Measurements from ENCODE around the gene CNPY1.

The CNPY1 gene

DNA sequence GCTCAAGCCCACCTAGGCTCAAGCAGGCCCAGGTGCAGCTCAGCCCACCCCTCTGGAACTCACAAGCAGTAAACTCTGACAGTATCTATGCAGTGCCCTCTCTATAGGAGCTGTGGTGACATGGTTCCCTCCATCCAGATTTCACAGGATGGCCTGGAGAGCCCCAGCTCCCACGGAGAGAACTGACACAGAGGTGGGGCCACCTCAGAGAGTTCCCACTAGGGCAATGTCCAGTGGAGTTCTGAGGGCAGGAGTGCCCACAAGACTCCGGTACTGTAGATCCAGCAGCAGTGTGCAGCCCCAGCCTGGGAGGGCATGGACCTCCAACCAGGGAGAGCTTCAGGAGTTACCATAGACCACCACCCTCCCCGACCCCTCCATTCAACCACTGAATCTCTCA lies 37.3 kb upstream of the CNPY1 start:
- TF ChIP-seq, protein P1, sequence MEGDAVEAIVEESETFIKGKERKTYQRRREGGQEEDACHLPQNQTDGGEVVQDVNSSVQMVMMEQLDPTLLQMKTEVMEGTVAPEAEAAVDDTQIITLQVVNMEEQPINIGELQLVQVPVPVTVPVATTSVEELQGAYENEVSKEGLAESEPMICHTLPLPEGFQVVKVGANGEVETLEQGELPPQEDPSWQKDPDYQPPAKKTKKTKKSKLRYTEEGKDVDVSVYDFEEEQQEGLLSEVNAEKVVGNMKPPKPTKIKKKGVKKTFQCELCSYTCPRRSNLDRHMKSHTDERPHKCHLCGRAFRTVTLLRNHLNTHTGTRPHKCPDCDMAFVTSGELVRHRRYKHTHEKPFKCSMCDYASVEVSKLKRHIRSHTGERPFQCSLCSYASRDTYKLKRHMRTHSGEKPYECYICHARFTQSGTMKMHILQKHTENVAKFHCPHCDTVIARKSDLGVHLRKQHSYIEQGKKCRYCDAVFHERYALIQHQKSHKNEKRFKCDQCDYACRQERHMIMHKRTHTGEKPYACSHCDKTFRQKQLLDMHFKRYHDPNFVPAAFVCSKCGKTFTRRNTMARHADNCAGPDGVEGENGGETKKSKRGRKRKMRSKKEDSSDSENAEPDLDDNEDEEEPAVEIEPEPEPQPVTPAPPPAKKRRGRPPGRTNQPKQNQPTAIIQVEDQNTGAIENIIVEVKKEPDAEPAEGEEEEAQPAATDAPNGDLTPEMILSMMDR (IDR thresholded peaks at IDR 0.05), result no peak
- Histone ChIP-seq H3K27me3 (ENCODE audit: control insufficient read depth, insufficient read depth, low read length) (no peaks in the 10 kb centered on the region), H3K36me3 (ENCODE audit: control insufficient read depth, insufficient read depth, low read length) (no peaks in the 10 kb centered on the region), H3K9me3 (ENCODE audit: control insufficient read depth, low read length) (no peaks in the 10 kb centered on the region), H3K27ac (no peak overlapping the region), H2AFZ (no peak overlapping the region), H3K4me3 (ENCODE audit: low read depth, low read length) (no peak overlapping the region), H3K79me2 (no peaks in the 10 kb centered on the region), H3K4me2 (ENCODE audit: low read length) (no peak overlapping the region), H3K4me1 (no peaks in the 10 kb centered on the region), H3K9ac (no peak overlapping the region)

GRCh38 chr7:155581954-155582353 lies 35.6 kb upstream of the CNPY1 start:
- H3K27me3 ChIP-seq (ENCODE audit: control insufficient read depth, insufficient read depth, low read length), result no peaks in the 10 kb centered on the region
- H2AFZ ChIP-seq, result no peak overlapping the region
- TF ChIP-seq, protein P1 (IDR thresholded peaks at IDR 0.05), result no peak
- H3K4me1 ChIP-seq, result no peaks in the 10 kb centered on the region
- H3K9ac ChIP-seq, result no peak overlapping the region
- no peaks in the 10 kb centered on the region for H3K9me3 ChIP-seq (ENCODE audit: control insufficient read depth, low read length)
- no peaks in the 10 kb centered on the region for H3K36me3 ChIP-seq (ENCODE audit: control insufficient read depth, insufficient read depth, low read length)
- no peaks in the 10 kb centered on the region for H3K79me2 ChIP-seq
- H3K27ac ChIP-seq, result no peak overlapping the region
- no peak overlapping the region for H3K4me2 ChIP-seq (ENCODE audit: low read length)
- no peak overlapping the region for H3K4me3 ChIP-seq (ENCODE audit: low read depth, low read length)

GRCh38 chr7:155581107-155581830 lies 34.9 kb upstream of the CNPY1 start:
- Histone ChIP-seq H3K4me3 (ENCODE audit: low read depth, low read length) (no peak overlapping the region), H3K27ac (no peak overlapping the region), H3K27me3 (ENCODE audit: control insufficient read depth, insufficient read depth, low read length) (no peaks in the 10 kb centered on the region), H3K9ac (no peak overlapping the region), H2AFZ (no peak overlapping the region), H3K4me2 (ENCODE audit: low read length) (no peak overlapping the region), H3K9me3 (ENCODE audit: control insufficient read depth, low read length) (no peaks in the 10 kb centered on the region), H3K36me3 (ENCODE audit: control insufficient read depth, insufficient read depth, low read length) (no peaks in the 10 kb centered on the region), H3K79me2 (no peaks in the 10 kb centered on the region), H3K4me1 (no peaks in the 10 kb centered on the region)
- TF ChIP-seq, protein P1 (IDR thresholded peaks at IDR 0.05), result no peak

DNA sequence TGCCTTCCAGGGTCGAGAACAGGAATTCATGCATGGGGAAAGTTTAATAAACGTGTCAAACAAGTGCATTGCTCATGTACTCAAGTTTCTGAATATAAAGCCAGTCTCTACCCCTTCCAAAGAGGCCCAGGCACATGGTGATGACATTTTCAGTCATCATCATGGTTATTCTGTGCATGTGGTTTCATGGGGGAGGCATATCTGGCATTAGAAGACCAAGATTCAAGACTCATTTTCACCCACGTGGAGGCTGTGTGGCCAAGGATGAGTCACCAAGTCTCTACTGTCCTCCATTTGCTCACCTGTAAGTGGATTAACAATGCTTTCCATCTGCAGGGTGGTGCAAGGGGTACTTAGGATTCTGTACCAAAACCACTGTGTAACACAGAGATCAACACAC lies 34.0 kb upstream of the CNPY1 start:
- no peak overlapping the region for H3K4me2 ChIP-seq (ENCODE audit: low read length)

More for the DNA sequence above, 34.0 kb upstream of the CNPY1 start:
- H3K9me3 ChIP-seq (ENCODE audit: control insufficient read depth, low read length), result no peaks in the 10 kb centered on the region
- TF ChIP-seq, protein P1 (IDR thresholded peaks at IDR 0.05), result no peak
- no peak overlapping the region for H3K9ac ChIP-seq
- no peak overlapping the region for H2AFZ ChIP-seq
- no peaks in the 10 kb centered on the region for H3K27me3 ChIP-seq (ENCODE audit: control insufficient read depth, insufficient read depth, low read length)
- H3K4me1 ChIP-seq, result no peaks in the 10 kb centered on the region
- no peaks in the 10 kb centered on the region for H3K36me3 ChIP-seq (ENCODE audit: control insufficient read depth, insufficient read depth, low read length)
- H3K4me3 ChIP-seq (ENCODE audit: low read depth, low read length), result no peak overlapping the region
- no peak overlapping the region for H3K27ac ChIP-seq
- no peaks in the 10 kb centered on the region for H3K79me2 ChIP-seq

Measured in parathyroid adenoma (tissue), 2 donors.